GM18519 (cell line): ENCODE data around the gene NUBP2.

Experiments used
- ATAC-seq: cut with Tn5 transposase; IDR thresholded peaks from one replicate; pipeline ENCODE4 v1.9.1; 2021; ENCODE audit warnings: mild to moderate bottlenecking, moderate library complexity; ENCODE audit not compliant: unreplicated experiment, low FRiP score

NUBP2 gene

GRCh38 chr16:1822801-1823200 lies 40.0 kb downstream of the NUBP2 start:
- no peak for ATAC-seq

- ATAC-seq = no peak
Observed at GRCh38 chr16:1823821-1824220, 41.1 kb downstream of the NUBP2 start.

- no peak for ATAC-seq
Observed at GRCh38 chr16:1825381-1825863, 42.7 kb downstream of the NUBP2 start.

GRCh38 chr16:1825864-1826690 lies 43.3 kb downstream of the NUBP2 start:
- ATAC-seq = peak; percentile 45

GRCh38 chr16:1826691-1827573 lies 44.2 kb downstream of the NUBP2 start, which contains the start of the genes FAHD1 and HAGH:
FAHD1 (plus strand) TSS chr16:1827206; CDS start chr16:1827239, 33 bp downstream.
HAGH (minus strand) TSS chr16:1826825; CDS start chr16:1826787, 38 bp downstream.
- peak; percentile 62 for ATAC-seq

- ATAC-seq = no peak
Observed at GRCh38 chr16:1828645-1829410, 46.1 kb downstream of the NUBP2 start.

- ATAC-seq = no peak
Observed at GRCh38 chr16:1830213-1830612, 47.5 kb downstream of the NUBP2 start.

GRCh38 chr16:1831186-1832075 lies 48.7 kb downstream of the NUBP2 start:
- ATAC-seq = no peak

- no peak for ATAC-seq
Observed at GRCh38 chr16:1832838-1833454, 50.2 kb downstream of the NUBP2 start.

- no peak for ATAC-seq
Observed at GRCh38 chr16:1834096-1834495, 51.3 kb downstream of the NUBP2 start.
